Umbilical cord (tissue), 2 donors: ENCODE results near the gene ATP5MG. TPM values are rescaled to one million over a fixed set of nuclear protein-coding genes. Genes with fewer than 3 reads are reported as not detected.
"Not testable (repeated sequence)": the region's sequence is repeated elsewhere in the genome, so short reads cannot be mapped to it uniquely, and the experiment has no call there.

Experiments used
- DNase-seq: peaks from one replicate; pipeline ENCODE4 v3.0.0-alpha.2; 2015; ENCODE audit warnings: low spot score
- total RNA-seq: library from RNA; depleted of rRNA; stranded (reverse); fragments of >200 nt; gene quantifications from one replicate; pipeline ENCODE4 v1.2.3, GENCODE V29; 2014; ENCODE audit warnings: low replicate concordance; ENCODE audit not compliant: insufficient read depth

The ATP5MG gene, protein sequence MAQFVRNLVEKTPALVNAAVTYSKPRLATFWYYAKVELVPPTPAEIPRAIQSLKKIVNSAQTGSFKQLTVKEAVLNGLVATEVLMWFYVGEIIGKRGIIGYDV
- 142 TPM for total RNA-seq

DNA sequence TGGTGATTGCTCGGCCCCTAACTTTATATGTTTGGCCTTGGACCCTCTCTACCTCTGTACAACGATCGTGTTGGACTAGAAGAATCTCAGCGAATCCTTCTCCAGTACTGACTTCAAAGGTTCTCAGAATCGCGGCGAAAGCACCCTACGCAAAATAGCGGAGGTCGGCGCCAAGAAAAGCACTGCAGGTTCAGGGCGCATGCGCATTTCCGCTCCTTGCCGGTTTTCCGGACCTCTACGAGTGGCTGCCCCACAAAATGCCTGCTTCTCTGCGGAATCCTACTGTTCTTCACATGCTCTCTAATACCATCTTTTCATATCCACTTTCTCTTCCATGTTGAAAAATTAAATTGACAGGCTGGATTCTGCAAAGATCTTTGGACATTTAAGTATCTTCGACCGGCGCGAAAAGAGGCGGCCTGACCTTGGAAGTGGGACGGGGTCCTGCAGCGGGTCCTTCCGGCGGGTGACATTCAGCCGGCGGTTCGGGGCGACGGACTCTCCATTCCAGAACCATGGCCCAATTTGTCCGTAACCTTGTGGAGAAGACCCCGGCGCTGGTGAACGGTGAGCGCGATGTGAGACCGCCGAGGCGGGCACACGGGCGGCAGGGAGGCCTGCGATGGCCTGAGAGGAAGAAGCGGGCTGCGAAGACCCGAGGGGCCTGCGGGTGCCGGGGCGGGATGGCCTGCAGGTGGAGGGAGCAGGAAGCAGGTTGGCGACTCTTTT is at the start of gene ATP5MG:
ATP5MG (plus strand) TSS at position 456 of the 729 bp plus-strand sequence; CDS start at position 516, 60 bp downstream.
- peak; percentile 93 for DNase-seq

DNA sequence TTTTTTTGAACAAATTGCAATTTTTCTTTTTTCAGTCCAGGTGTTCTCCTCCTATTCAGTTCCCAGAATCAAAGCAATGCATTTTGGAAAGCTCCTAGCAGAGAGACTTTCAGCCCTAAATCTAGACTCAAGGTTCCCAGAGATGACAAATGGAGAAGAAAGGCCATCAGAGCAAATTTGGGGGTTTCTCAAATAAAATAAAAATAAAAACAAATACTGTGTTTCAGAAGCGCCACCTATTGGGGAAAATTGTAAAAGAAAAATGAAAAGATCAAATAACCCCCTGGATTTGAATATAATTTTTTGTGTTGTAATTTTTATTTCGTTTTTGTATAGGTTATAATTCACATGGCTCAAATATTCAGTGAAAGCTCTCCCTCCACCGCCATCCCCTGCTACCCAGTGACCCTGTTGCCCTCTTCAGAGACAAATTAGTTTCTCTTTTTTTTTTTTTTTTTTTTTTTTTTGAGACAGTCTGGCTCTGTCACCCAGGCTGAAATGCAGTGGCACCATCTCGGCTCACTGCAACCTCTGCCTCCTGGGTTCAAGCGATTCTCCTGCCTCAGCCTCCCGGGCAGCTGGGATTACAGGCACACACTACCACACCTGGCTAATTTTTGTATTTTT is 48.2 kb upstream of the ATP5MG start:
- peak; percentile 32 for DNase-seq

DNA sequence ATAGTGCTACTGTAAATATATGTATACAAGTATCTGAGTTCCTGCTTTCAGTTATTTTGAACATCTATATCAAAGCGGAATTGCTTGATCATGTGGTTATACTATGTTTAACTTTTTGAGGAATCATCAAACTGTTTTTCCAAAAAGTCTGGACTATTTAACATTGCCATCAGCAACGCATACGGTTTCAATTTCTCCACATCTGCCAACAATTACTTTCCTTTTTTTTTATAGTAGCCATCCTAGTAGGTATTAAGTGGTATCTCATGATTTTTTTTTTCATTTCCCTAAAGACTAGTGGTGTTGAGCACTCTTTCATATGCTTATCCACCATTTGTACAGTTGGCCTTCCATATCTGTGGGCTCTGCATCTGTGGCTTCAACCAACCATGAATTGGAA is 43.3 kb upstream of the ATP5MG start:
- no peak for DNase-seq

DNA sequence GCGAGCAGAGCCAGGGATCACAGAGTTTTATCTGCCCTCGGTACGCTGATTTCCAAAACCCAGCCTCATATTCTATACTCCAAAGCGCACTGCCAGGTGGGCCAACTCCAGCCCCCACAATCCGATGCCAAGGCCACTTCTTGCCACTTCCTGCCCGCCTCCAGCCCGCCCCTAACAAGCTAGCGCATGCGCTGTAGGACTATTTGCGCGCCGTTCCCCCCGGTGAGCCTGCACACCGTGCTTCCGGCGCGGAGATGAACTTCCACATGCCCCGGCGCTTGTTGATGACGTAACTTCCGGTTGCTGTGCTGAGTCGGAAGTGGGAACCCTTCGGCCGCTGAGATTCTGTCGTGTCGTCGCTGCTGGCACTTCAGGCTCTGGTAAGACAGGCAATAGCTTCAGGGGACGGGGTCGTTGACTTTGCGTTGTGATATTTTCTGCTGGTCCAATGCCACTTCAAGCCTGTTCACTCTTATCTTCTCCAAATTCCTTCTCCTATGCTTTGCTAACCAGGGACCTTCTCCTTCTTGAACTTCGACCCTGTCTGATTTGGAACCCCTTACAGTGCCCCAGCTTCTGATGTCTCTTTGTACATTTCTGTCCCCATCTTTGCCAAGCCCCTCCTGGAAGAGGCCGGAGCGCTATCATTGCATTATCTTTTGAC is 42.0 kb upstream of the ATP5MG start, which contains the start of gene UBE4A:
UBE4A (plus strand) TSS at position 306 of the 664 bp plus-strand sequence. CDS start 5,481 bp downstream, outside the sequence.
- DNase-seq, result peak; percentile 95

DNA sequence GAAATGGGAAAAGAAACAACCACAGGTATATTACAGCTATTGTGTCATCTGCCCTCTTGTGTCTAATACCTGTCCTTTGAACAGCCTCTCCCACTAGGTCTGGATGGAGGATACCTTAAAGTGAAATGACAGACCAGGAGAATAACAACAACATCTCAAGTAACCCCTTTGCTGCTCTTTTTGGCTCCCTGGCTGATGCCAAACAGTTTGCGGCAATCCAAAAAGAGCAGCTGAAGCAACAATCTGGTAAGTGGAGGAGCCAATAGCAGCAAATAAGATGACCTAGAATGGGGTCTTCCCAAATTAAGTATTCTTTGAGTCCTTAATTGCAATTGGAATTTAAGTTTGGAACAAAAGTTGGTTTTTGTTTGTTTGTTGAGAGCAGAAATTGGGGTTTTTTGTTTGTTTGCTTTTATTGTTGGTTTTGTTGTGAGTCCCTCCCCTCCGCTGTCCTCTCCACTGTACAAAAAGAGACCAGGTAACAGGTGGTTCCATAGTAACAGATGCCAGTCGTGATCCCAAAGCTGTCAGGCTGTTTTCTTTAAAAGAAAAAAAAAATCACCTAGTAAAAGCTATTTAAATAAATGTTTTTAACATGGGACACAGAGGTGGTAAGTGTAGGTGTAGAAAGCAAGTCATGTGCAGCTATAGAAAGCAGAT is 36.3 kb upstream of the ATP5MG start:
- no peak for DNase-seq

DNA sequence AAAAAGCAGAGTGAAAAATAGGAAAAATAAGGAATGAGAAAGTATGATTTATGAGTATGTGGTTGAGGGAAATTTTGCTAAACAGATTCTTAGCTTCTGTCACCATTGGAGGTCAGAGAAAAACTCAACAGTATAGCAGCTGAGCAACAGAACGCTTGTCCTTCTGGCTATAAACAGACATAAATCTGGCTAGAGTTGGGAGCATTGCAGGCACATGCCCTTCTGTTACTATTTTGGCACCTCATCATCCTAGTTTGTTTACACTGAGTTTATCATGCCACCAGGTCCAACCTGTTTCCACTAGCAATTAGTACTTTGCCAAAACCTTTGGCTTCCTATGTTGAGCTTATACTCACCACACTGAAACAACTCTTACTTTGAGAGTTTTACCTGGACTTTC is 35.1 kb upstream of the ATP5MG start:
- DNase-seq, result no peak

DNA sequence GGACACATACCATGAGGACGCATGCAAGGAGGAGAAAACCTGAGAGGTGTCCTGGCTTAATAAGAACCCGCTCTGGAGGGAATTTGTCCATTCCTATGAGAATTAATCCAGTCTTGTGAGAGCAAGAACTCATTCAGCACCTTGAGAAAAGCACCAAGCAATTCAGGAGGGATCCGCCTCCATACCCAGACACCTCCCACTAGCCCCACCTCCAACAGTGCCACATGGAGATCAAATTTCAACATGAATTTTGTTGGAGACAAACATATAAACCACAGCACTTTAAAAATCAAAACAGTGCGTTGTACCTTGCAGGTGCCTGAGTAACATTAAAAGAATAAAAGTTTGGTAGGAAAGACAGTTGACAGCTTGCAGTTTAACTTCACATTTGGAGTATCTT is 30.6 kb upstream of the ATP5MG start:
- DNase-seq, result no peak

DNA sequence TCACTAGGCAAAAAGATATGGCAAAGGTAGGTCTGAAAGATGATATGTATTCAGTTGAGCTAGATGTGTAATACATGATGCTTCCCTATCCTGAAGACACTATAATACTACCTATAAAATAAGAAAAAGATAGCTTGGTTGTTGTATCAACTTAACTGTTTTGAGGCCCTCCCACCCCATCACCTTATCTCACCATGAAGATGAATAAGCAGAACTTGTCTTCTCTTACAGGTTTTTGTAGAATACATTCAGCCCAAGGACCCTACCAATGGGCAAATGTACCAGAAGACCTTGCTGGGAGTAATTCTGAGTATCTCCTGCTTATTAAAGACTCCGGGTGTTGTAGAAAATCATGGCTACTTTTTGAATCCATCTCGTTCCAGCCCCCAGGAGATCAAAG is 28.1 kb upstream of the ATP5MG start:
- DNase-seq, result no peak

DNA sequence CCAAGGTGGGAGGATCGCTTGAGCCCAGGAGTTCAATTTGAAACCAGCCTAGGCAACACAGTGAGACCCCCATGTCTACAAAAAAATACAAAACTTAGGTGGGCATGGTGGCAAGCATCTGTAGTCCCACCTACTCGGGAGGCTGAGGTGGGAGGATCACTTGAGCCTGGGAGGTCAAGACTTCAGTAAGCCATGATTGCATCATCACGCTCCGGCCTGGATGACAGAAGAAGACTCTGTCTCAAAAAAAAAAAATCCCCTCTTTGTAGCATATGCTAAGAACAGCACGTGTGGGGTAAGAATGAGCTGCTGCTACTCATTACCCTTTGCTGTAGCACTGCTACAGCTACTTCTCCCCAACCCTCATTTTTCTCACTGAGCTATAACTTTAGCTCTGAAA is 27.5 kb upstream of the ATP5MG start:
- no peak for DNase-seq

DNA sequence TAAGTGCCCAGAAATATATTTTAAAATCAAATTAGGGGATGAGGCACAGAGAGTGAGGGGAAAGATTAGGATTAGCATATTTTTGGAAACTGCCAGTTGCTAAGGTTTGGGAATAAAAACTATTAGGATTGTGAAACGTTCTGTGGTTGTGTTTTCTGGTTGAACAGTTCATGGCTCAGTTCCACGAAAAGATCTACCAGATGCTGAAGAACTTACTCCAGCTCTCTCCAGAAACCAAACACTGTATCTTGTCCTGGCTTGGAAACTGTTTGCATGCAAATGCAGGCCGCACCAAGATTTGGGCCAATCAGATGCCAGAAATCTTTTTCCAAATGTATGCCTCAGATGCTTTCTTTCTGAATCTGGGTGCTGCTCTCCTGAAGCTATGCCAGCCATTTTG is 26.7 kb upstream of the ATP5MG start:
- no peak for DNase-seq

DNA sequence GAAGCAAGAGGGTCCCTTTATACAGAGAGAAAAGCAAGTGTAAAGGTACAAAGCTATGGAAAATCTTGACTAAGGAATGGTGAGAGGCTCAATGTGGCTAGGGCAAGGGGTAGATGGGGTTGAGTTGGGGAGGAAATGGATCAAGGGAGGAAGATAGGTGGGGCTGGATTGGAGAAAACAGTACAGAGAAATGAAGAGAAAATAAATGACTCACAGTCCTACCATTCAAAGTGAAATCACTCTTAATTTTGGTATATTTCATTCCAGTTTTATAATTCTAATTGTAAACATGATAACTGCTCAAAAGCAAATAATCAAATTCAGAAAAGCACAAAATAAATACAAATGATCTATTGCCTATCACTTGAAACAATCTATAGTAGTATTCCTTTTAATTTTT is 25.4 kb upstream of the ATP5MG start:
- no peak for DNase-seq

DNA sequence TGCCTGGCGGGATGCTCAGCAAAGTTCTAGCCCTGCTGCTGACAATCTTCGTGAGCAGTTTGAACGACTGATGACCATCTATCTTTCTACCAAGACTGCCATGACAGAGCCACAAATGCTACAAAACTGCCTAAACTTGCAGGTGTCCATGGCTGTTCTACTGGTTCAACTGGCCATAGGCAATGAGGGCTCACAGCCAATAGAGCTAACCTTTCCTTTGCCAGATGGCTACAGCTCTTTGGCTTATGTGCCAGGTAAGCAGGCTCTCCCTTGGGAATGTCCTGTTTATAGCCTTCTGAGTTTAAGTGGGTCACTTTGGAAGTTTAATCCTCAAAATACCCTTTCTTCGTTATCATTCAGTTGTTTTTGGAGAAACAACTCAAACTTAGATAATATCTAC is 21.9 kb upstream of the ATP5MG start:
- DNase-seq, result no peak

DNA sequence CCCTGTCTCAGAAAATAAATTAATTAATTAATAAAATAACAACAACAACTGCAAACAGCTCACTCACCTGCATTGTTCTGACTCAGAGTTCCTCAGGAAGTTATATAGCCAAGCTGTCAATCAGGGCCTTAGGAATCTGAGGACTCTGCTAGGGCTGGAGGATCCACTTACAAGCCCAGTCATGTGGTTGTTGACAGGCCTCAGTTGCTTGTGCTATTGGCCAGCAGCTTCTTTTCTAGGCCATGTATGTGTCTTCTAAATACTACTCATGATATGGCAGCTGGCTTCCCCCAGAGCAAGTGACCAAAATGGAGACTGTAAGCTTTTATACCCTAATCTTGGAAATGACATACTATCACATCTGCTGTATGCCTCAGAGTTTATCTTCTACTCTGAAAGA is 20.8 kb upstream of the ATP5MG start:
- no peak for DNase-seq

DNA sequence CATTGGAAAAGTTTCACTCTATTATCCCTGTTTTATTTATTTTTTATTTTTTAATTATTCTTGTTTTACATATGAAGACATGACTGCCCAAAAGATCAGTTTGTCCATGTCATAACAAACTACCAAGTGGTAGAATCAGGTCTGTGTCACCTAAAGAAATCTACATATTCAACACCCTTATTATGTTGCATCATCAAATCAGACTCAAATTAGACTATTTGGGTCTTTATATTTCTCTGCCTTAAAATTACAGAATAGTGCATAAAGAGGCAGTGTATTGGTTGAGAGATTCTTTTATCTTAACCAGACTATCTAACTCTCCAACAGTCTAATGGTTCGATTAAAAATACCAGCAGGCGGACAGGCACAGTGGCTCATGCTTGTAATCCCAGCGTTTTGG is 18.5 kb upstream of the ATP5MG start:
- DNase-seq, result no peak

DNA sequence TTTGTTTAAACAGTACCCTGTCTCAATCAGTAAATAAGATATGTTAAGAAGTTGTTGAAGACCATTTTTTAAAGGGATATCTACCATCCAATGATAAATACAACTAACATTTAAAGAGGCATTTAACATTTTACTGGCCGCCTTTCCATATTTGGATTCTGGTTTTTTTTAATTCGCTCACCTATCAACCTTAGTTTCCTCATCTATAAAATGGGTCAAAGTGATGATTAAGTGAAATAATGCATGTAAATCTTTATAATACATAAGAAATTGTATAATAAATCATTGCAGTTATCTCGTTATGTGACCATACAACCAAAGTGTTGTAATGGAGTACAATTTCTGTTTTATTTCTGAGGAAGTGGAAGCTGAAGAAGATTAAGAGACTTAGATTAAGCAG is 17.7 kb upstream of the ATP5MG start:
- DNase-seq, result no peak

DNA sequence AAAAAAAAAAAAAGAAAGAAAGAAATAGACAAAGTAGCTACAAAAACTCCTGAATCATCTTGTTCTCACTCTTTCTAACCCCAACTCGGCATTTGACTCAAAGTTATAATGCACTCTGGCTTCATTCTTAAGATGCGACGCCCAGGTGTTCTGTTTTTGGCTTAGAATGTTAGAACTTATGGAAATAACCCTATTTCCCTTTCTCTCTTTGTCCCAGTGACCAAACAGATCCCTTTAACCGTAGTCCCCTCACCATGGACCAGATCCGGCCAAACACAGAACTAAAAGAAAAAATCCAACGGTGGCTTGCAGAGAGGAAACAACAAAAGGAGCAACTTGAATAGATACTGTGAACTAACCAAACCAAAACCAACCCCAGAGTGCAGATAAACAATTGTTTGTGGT is 5.3 kb upstream of the ATP5MG start:
- DNase-seq, result no peak

DNA sequence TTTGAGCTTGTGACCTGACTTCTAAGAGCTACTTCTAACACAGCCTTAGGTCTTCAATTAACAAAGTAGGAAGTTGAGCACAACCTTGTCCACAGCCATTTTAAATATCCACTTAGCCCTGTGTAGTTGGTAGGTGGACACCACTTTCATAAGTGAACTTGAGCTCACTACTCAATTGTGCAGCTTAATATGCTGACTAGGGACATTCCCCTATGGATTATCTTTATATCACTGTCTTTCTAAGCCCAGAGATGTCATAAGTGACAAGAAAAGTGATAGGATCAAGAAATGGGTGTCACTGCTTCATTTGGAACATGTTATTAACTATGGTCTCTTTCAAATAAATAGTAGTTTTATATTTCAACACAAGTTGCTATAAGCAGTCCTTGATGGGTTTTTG is 4.0 kb upstream of the ATP5MG start:
- no peak for DNase-seq

DNA sequence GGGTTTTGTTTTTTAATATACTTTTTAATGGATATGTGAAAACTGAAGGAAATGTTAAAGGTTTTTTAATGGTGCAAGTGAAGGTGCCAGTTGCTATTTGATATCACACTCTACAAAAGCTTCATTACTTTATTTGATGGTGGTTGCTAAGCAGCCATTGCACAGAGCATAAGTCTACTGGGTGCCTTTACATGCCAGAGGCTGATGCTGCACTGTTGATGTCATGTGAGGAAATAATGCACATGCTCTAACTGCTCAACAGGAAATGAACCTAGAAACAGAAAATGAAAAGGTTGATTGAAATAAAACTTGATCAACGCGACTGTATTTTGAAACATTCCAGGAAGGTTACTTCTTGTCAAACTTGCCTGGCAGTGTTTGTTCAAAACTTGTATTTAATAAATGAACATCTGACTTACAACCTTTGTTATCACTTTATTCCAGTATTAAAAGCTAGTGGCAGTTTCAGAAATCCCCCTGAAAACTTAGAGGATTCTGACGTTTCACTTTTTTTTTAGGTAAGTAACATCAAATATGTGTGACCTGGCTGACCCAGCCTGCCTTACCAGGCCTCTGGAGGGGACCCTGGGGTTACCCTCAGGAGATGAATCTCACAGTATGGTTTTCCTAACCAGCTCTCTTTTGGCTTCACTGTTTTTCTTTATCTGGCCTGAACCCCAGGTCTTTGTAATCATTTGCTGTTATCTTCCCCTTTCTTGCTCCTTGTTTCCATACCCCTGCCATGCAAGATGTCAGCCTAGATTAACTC is 2.4 kb upstream of the ATP5MG start:
- DNase-seq, result no peak

DNA sequence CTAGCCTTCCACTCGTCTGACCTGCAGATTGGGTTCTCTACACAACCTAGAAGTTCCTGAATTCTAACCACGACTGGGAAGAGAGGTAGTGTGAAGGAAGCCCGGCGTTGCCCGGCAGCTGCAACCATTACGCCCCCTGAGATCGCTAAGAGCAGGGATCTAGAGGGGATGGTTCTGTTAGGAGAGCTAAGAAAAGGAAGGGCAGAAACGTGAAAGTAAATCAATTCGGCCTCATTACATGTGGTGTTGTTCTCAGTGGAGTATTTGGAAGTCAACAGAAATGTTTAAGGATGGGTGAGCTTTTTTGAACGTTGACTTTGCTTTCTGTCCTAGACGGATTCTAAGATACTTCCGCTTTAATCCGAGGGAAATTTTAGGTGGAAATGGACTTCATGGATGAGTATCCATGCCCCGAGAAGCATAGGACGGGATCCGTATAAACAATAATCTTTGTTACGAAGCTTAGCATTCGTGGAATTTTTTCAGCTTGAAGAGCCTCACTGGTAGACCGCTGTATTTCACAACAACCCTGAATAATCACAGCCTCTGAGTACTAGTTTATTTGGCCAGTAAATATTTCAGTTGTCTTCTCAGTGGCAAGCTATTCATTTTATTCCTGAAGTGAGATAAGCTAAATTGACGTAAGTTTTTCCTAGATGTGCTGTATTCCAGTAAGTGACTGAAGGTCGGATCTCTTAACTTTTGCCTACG is 629 bp downstream of the ATP5MG start:
- no peak for DNase-seq

DNA sequence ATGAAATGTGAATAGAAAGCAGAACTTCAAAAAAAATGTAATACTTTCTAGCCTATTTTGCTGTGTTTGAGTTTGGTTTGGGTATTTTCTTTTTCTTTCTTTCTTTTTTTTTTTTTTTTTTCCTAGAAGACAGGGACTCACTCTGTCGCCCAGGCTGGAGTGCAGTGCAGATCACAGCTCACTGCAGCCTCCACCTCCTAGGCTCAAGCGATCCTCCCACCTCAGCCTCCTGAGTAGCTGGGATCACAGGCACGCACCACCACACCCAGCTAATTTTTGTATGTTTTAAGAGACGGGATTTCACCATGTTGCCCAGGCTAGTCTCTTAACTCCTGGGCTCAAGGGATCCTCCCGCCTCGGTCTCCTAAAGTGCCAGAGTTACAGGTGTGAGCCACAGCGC is 1.2 kb downstream of the ATP5MG start:
- DNase-seq, result not testable (repeated sequence)
